ENCODE data around the gene ZDHHC3.

The ZDHHC3 gene

GRCh38 chr3:44890852-44891251, 85.1 kb downstream of the ZDHHC3 start:
- no peak for DNase-seq

- no peak for DNase-seq
Observed at GRCh38 chr3:44890258-44890657, 85.7 kb downstream of the ZDHHC3 start.

- DNase-seq, result no peak
Observed at GRCh38 chr3:44887101-44887500, 88.9 kb downstream of the ZDHHC3 start.

- DNase-seq, result no peak
Observed at GRCh38 chr3:44886561-44886960, 89.4 kb downstream of the ZDHHC3 start.

GRCh38 chr3:44885618-44886017, 90.4 kb downstream of the ZDHHC3 start:
- DNase-seq, result no peak

- no peak for DNase-seq
Observed at GRCh38 chr3:44883999-44884431, 92.0 kb downstream of the ZDHHC3 start.

GRCh38 chr3:44883213-44883955, 92.6 kb downstream of the ZDHHC3 start:
- DNase-seq, result no peak

GRCh38 chr3:44880284-44880683, 95.7 kb downstream of the ZDHHC3 start:
- DNase-seq, result no peak

- no peak for DNase-seq
Observed at GRCh38 chr3:44877333-44877732, 98.6 kb downstream of the ZDHHC3 start.

- no peak for DNase-seq
Observed at GRCh38 chr3:44875596-44875995, 100.4 kb downstream of the ZDHHC3 start.

Data from CD4-positive, alpha-beta T cell treated with Interleukin-6 for 4 hours (primary cell).